A549 (cell line): Measurements from ENCODE around the gene ZFYVE28. TPM values are rescaled to one million over a fixed set of nuclear protein-coding genes. Genes with fewer than 3 reads are reported as not detected.

Experiments used
- ATAC-seq, 2 experiments: fragments of 200-7000 bp in 1 of 2; fragments of >200 bp in 1 of 2; cut with Nextera tagmentation in 1 of 2; cut with Tn5 transposase in 1 of 2; 3 replicates each; pipeline versions ENCODE4 v1.8.0 to v1.9.1; 2018 to 2020; ENCODE audit warnings: mild to moderate bottlenecking in 1 of 2, moderate library complexity in 1 of 2
- CTCF ChIA-PET: fragments of 300-600 bp; sonication (Branson Sonifier 250); formaldehyde crosslinking; extraction: SDS; loops from one replicate; lab custom pipeline; 2021; ENCODE audit warnings: antibody characterized with exemption, inconsistent platforms; lab: Yijun Ruan, JAX
- POLR2A ChIA-PET: fragments of 350-600 bp; formaldehyde crosslinking; extraction: SDS; loops from one replicate; lab custom pipeline; 2021; ENCODE audit warnings: antibody characterized with exemption, inconsistent platforms; lab: Yijun Ruan, JAX
- DNase-seq, 2 experiments: peaks; one replicate each; pipeline versions ENCODE4 v3.0.0 to v3.0.0-alpha.2; 2011 to 2016; ENCODE audit warnings: low read depth in 1 of 2, low spot score in 1 of 2
- FAIRE-seq: peaks from 2 replicates; lab custom pipeline; 2011; peaks lifted over from hg19 to GRCh38; lab: Jason Lieb, UNC
- H3K27ac ChIP-seq, 2 experiments: fragments of >200 bp; sonication (Bioruptor Twin); formaldehyde crosslinking; 3 replicates each; pipeline ENCODE4 v1.5.1; 2016 to 2017
- H3K4me1 ChIP-seq: fragments of >200 bp; sonication (Bioruptor Twin); formaldehyde crosslinking; 3 replicates; pipeline ENCODE4 v1.6.1; 2016
- H3K4me2 ChIP-seq: fragments of >200 bp; sonication (Bioruptor Twin); formaldehyde crosslinking; 3 replicates; pipeline ENCODE4 v1.6.1; 2016
- H3K4me3 ChIP-seq: fragments of >200 bp; sonication (Bioruptor Twin); formaldehyde crosslinking; 3 replicates; pipeline ENCODE4 v1.5.1; 2016
- H3K9me3 ChIP-seq: fragments of >200 bp; sonication (Bioruptor Twin); formaldehyde crosslinking; 3 replicates; pipeline ENCODE4 v1.6.1; 2016
- CBX8 ChIP-seq: fragments of 200-600 bp; sonication (generic); IDR thresholded peaks from 2 replicates; pipeline ENCODE4 v1.6.1; 2016
- CHD2 ChIP-seq: fragments of 150-350 bp; IDR thresholded peaks from 2 replicates; pipeline ENCODE4 v1.6.1; 2014; ENCODE audit warnings: low read length; ENCODE audit not compliant: partially characterized antibody
- EHMT2 ChIP-seq: fragments of 200-600 bp; sonication (generic); IDR thresholded peaks from 2 replicates; pipeline ENCODE4 v1.6.1; 2016; ENCODE audit warnings: antibody characterized with exemption, low read depth, mild to moderate bottlenecking, moderate library complexity
- EP300 ChIP-seq, 2 experiments: fragments of >200 bp; sonication (Bioruptor Twin); formaldehyde crosslinking; IDR thresholded peaks; 2 replicates in 1 of 2; 3 replicates in 1 of 2; pipeline ENCODE4 v1.6.1; 2016 to 2017
- FOSL2 ChIP-seq, 2 experiments: fragments of 450-650 bp in 1 of 2; fragments of >200 bp in 1 of 2; sonication (Bioruptor Twin) in 1 of 2; formaldehyde crosslinking; IDR thresholded peaks; 2 replicates each; pipeline versions ENCODE4 v1.5.0 to v1.6.1; 2016 to 2020; ENCODE audit warnings: mild to moderate bottlenecking in 1 of 2, moderate library complexity in 1 of 2
- HDAC2 ChIP-seq: fragments of 200-600 bp; sonication (generic); IDR thresholded peaks from 2 replicates; pipeline ENCODE4 v1.6.1; 2016
- HEYL ChIP-seq: fragments of 250-450 bp; sonication (Bioruptor Pico); IDR thresholded peaks from 2 replicates; pipeline ENCODE4 v1.8.0; 2021; ENCODE audit warnings: mild to moderate bottlenecking, moderate library complexity
- HOXB13 ChIP-seq: fragments of 250-450 bp; sonication (Bioruptor Pico); IDR thresholded peaks from 2 replicates; pipeline ENCODE4 v1.5.0; 2020; ENCODE audit warnings: low read depth, mild to moderate bottlenecking, moderate library complexity
- JUNB ChIP-seq: fragments of >200 bp; sonication (Bioruptor Twin); formaldehyde crosslinking; IDR thresholded peaks from 2 replicates; pipeline ENCODE4 v1.6.1; 2016
- KDM1A ChIP-seq: fragments of 200-600 bp; sonication (generic); IDR thresholded peaks from 2 replicates; pipeline ENCODE4 v1.6.1; 2016; ENCODE audit warnings: low read depth, mild to moderate bottlenecking
- MAFK ChIP-seq: fragments of 450-650 bp; IDR thresholded peaks from 2 replicates; pipeline ENCODE4 v1.6.1; 2014; ENCODE audit not compliant: partially characterized antibody
- NFE2L2 ChIP-seq: fragments of 150-350 bp; conservative IDR thresholded peaks from 2 replicates; pipeline ENCODE4 v1.6.1; 2014; ENCODE audit warnings: low read length
- RCOR1 ChIP-seq: fragments of 150-350 bp; IDR thresholded peaks from 2 replicates; pipeline ENCODE4 v1.6.1; 2014; ENCODE audit warnings: antibody characterized with exemption, low read length, low read depth
- TP53 ChIP-seq: fragments of 250-450 bp; sonication (Bioruptor Pico); IDR thresholded peaks from 2 replicates; pipeline ENCODE4 v1.5.0; 2021; ENCODE audit warnings: mild to moderate bottlenecking, moderate library complexity
- ZC3H11A ChIP-seq: fragments of 450-650 bp; IDR thresholded peaks from 2 replicates; pipeline ENCODE4 v1.6.1; 2014; ENCODE audit warnings: antibody characterized with exemption, mild to moderate bottlenecking
- ZFP36 ChIP-seq: fragments of 450-650 bp; IDR thresholded peaks from 2 replicates; pipeline ENCODE4 v1.6.1; 2014; ENCODE audit warnings: borderline replicate concordance; ENCODE audit not compliant: partially characterized antibody
- ZSCAN20 ChIP-seq: fragments of 250-450 bp; sonication (Bioruptor Pico); IDR thresholded peaks from 2 replicates; pipeline ENCODE4 v1.8.0; 2022; ENCODE audit warnings: mild to moderate bottlenecking, moderate library complexity
- WGBS: methylation state at CpG from one replicate; pipeline ENCODE4 v1.1.6; 2017; ENCODE audit errors: missing lambda C conversion rate; 5-methylcytosine and 5-hydroxymethylcytosine counted together
- polyA plus RNA-seq, 4 experiments: library from polyadenylated mRNA; depleted of rRNA in 3 of 4; stranded (reverse); fragments of >200 nt; fragmentation: RNase III in 1 of 4; extraction: RNeasy Plus Mini Kit Qiagen cat#74134 plus additional on column Dnase treatment in 1 of 4; gene quantifications; 2 replicates in 3 of 4; 3 replicates in 1 of 4; pipeline ENCODE4 v1.2.3, GENCODE V29; 2011 to 2017
- TF ChIP-seq, protein P1 (sequence below): IDR thresholded peaks from 2 replicates; pipeline ENCODE4 v1.6.1; 2012
- TF ChIP-seq, protein P2 (sequence below): fragments of >200 bp; sonication (Bioruptor Twin); formaldehyde crosslinking; IDR thresholded peaks from 3 replicates; pipeline ENCODE4 v1.5.1; 2016
- TF ChIP-seq, protein P3 (sequence below): IDR thresholded peaks from 2 replicates; pipeline ENCODE4 v1.6.1; 2012
- TF ChIP-seq, protein P4 (sequence below): fragments of 150-350 bp; IDR thresholded peaks from 2 replicates; pipeline ENCODE4 v1.6.1; 2014; ENCODE audit warnings: low read depth, mild to moderate bottlenecking, low read length
- TF ChIP-seq, protein P5 (sequence below): fragments of 200-600 bp; sonication (generic); IDR thresholded peaks from 2 replicates; pipeline ENCODE4 v1.6.1; 2016; ENCODE audit warnings: antibody characterized with exemption, mild to moderate bottlenecking, moderate library complexity

Gene ZFYVE28
- polyA plus RNA-seq, 2 of the 4 experiments (the other 2 are of a cell fraction), result 2.1 to 2.3 TPM

DNA sequence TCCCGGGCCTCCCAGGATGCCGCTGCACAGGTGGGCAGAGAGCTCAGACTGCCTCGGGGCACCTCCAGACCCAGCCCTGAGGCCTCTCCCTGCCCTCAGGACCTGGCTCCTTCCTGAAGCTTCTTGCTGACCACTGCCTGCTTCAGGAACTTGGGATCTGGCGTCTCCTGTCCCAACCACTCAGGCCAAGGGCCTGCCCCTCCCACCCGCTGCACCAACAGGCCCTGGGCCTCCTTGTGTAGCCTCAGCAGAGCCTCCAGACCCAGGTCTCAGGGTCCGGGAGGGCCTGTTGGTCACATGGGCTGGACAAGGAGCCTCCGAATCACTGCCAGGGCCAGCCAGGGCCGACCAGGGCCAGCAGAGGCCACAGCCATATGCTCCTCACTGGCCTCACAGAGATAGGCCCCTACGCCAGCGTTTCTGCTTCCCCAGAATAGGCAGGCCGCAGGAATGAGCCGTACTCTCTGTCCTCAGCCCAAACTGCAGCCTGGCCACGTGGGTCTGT lies 159.4 kb downstream of the ZFYVE28 start:
- H3K4me3 ChIP-seq, result no peak overlapping the region
- no peak overlapping the region for H3K27ac ChIP-seq
- no peak overlapping the region for H3K4me2 ChIP-seq
- H3K9me3 ChIP-seq, result no peaks in the 10 kb centered on the region
- no CpG with 5 or more reads among the region's 13 CpGs for WGBS
- POLR2A ChIA-PET, result no interaction called here
- CTCF ChIA-PET, result no interaction called here
- no peak for ATAC-seq
- peaks cover 6% of the 10 kb centered on the region; the same call in 1 of the 3 replicates for H3K4me1 ChIP-seq
- no peak for DNase-seq
- no peak for FAIRE-seq
- TF ChIP-seq FOSL2 (IDR thresholded peaks at IDR 0.05) (no peak), FOSL2 (CRISPR knock-in tag; IDR thresholded peaks at IDR 0.05) (no peak), NFE2L2 (no peak), HEYL (CRISPR knock-in tag) (no peak), EP300 (IDR thresholded peaks at IDR 0.05) (no peak), CBX8 (no peak), HOXB13 (CRISPR knock-in tag) (no peak), ZC3H11A (no peak), JUNB (no peak), CHD2 (no peak)
- TF ChIP-seq, protein P1, sequence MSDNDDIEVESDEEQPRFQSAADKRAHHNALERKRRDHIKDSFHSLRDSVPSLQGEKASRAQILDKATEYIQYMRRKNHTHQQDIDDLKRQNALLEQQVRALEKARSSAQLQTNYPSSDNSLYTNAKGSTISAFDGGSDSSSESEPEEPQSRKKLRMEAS, result no peak
- TF ChIP-seq, all 56 proteins: peak for 0

DNA sequence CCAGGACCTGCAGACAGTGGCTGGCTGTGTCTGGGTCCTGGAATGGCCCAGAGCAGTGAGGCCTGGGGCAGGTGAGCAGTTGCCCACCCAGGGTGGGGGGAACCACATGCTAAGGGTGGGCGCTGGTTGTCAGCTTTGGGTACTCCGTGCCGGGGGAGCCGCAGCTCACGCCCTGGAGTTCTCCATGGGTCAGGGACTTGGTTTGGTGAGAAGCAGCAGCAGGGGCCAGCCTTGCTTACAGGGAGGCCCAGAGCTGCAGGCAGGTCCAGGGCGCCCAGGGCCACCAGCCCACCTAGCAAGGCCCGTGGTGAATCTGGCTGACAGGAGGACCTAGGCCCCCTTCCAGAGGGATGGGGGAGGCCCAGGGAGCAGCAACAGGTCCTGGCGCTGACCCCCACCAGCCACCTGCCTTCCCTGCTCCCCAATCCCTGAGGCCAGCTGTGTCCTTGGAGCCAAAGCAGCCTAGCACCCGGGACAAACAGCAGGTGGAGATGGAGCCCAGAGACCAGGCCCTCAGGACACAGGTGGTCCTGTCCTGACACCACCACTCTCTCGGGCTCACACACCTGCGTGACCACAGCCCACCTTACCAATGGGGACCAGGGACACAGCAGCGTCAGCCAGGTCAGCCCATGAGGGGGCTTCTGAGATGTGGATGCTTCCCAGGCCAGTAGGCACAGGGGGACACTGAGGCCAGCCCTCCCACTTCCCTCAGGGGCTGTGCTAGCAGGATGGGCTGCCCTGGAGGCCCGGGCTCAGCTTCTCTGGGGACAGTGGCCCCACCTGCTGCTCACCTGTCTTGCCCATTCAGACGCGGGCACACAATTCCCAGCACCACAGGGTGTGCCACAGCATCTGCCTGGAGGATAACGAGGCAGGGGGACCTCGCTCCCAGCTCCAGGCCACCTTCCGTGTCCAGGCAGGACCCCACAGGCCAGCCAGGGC lies 160.1 kb downstream of the ZFYVE28 start:
- no peak overlapping the region for H3K4me2 ChIP-seq
- CTCF ChIA-PET, result no interaction called here
- peaks cover 6% of the 10 kb centered on the region; the same call in 1 of the 3 replicates for H3K4me1 ChIP-seq
- POLR2A ChIA-PET, result no interaction called here
- no peaks in the 10 kb centered on the region for H3K9me3 ChIP-seq
- H3K4me3 ChIP-seq, result no peak overlapping the region
- ATAC-seq (no peak), DNase-seq (no peak), FAIRE-seq (no peak)
- 95% methylated on average over 3 of the region's 18 CpGs for WGBS
- TF ChIP-seq HDAC2 (no peak), EHMT2 (no peak), TP53 (CRISPR knock-in tag) (no peak), ZFP36 (no peak)
- TF ChIP-seq, protein P2, sequence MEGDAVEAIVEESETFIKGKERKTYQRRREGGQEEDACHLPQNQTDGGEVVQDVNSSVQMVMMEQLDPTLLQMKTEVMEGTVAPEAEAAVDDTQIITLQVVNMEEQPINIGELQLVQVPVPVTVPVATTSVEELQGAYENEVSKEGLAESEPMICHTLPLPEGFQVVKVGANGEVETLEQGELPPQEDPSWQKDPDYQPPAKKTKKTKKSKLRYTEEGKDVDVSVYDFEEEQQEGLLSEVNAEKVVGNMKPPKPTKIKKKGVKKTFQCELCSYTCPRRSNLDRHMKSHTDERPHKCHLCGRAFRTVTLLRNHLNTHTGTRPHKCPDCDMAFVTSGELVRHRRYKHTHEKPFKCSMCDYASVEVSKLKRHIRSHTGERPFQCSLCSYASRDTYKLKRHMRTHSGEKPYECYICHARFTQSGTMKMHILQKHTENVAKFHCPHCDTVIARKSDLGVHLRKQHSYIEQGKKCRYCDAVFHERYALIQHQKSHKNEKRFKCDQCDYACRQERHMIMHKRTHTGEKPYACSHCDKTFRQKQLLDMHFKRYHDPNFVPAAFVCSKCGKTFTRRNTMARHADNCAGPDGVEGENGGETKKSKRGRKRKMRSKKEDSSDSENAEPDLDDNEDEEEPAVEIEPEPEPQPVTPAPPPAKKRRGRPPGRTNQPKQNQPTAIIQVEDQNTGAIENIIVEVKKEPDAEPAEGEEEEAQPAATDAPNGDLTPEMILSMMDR, result no peak
- no peak overlapping the region for H3K27ac ChIP-seq

DNA sequence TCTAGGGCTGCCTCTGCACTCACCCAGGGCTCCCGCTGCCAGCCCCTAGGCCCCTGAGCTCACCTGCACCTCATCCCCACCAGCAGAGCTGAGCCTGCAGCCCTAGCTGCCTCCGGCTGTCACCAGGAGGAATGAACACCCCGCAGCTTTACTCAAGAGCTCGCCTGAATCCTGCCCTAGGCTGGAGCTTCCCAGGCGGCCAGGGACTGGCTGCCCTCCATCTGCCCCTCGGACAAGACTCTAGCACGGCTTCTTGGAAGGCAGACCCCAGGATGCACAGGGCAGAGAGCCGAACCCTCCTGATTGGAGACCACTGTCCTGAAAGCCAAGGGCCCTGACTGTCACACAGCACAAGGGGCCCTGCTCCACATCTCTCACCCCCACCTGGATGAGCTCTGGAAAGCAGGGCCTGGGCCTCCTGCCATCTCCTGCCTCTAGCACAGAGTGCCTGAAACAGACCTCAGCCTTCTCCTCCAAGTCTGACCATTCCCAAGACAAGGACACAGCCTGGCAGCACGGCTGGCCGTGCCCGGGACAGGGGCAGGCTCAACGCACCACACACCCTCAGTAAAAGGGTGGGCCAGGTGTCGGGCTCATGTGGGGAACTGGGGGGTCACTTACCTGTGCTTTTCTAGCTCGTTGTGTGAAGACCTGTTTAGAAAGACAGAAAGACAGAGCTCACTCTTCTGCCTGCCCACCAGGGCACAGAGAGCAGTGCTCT lies 160.9 kb downstream of the ZFYVE28 start:
- no peaks in the 10 kb centered on the region for H3K9me3 ChIP-seq
- ChIA-PET POLR2A (no interaction called here), CTCF (interaction anchor here (1.1 kb wide), 1 partner anchor 130 kb away, joined by 3 read pairs; no protein-coding TSS in a partner anchor)
- H3K4me1 ChIP-seq, result peaks cover 6% of the 10 kb centered on the region; the same call in 1 of the 3 replicates
- H3K27ac ChIP-seq, result no peak overlapping the region; a peak in 1 of 6 replicates
- H3K4me2 ChIP-seq, result no peak overlapping the region
- H3K4me3 ChIP-seq, result no peak overlapping the region
- DNase-seq, result no peak
- no peak for FAIRE-seq
- 76% methylated on average over 6 of the region's 14 CpGs for WGBS
- no peak for ATAC-seq
- TF ChIP-seq CHD2 (no peak), KDM1A (no peak), ZSCAN20 (no peak), CBX8 (no peak), MAFK (no peak), RCOR1 (no peak)
- TF ChIP-seq, protein P3, sequence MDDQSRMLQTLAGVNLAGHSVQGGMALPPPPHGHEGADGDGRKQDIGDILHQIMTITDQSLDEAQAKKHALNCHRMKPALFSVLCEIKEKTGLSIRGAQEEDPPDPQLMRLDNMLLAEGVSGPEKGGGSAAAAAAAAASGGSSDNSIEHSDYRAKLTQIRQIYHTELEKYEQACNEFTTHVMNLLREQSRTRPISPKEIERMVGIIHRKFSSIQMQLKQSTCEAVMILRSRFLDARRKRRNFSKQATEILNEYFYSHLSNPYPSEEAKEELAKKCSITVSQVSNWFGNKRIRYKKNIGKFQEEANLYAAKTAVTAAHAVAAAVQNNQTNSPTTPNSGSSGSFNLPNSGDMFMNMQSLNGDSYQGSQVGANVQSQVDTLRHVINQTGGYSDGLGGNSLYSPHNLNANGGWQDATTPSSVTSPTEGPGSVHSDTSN, result no peak
- TF ChIP-seq, protein P4, sequence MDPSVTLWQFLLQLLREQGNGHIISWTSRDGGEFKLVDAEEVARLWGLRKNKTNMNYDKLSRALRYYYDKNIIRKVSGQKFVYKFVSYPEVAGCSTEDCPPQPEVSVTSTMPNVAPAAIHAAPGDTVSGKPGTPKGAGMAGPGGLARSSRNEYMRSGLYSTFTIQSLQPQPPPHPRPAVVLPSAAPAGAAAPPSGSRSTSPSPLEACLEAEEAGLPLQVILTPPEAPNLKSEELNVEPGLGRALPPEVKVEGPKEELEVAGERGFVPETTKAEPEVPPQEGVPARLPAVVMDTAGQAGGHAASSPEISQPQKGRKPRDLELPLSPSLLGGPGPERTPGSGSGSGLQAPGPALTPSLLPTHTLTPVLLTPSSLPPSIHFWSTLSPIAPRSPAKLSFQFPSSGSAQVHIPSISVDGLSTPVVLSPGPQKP, result no peak
- TF ChIP-seq, protein P5, sequence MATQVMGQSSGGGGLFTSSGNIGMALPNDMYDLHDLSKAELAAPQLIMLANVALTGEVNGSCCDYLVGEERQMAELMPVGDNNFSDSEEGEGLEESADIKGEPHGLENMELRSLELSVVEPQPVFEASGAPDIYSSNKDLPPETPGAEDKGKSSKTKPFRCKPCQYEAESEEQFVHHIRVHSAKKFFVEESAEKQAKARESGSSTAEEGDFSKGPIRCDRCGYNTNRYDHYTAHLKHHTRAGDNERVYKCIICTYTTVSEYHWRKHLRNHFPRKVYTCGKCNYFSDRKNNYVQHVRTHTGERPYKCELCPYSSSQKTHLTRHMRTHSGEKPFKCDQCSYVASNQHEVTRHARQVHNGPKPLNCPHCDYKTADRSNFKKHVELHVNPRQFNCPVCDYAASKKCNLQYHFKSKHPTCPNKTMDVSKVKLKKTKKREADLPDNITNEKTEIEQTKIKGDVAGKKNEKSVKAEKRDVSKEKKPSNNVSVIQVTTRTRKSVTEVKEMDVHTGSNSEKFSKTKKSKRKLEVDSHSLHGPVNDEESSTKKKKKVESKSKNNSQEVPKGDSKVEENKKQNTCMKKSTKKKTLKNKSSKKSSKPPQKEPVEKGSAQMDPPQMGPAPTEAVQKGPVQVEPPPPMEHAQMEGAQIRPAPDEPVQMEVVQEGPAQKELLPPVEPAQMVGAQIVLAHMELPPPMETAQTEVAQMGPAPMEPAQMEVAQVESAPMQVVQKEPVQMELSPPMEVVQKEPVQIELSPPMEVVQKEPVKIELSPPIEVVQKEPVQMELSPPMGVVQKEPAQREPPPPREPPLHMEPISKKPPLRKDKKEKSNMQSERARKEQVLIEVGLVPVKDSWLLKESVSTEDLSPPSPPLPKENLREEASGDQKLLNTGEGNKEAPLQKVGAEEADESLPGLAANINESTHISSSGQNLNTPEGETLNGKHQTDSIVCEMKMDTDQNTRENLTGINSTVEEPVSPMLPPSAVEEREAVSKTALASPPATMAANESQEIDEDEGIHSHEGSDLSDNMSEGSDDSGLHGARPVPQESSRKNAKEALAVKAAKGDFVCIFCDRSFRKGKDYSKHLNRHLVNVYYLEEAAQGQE, result no peak
